Hepatocyte (in vitro differentiated cells): ENCODE data around the gene SOAT2.

ENCODE experiments used
- EZH2 ChIP-seq: fragments of 200-600 bp; sonication (generic); IDR thresholded peaks from 2 replicates; pipeline ENCODE4 v1.6.1; 2016; ENCODE audit warnings: antibody characterized with exemption, mild to moderate bottlenecking, borderline replicate concordance
- TF ChIP-seq, protein P1 (sequence below): fragments of 200-600 bp; sonication (generic); IDR thresholded peaks from 2 replicates; pipeline ENCODE4 v1.5.1; 2016; ENCODE audit warnings: antibody characterized with exemption, mild to moderate bottlenecking; ENCODE audit not compliant: poor library complexity

DNA sequence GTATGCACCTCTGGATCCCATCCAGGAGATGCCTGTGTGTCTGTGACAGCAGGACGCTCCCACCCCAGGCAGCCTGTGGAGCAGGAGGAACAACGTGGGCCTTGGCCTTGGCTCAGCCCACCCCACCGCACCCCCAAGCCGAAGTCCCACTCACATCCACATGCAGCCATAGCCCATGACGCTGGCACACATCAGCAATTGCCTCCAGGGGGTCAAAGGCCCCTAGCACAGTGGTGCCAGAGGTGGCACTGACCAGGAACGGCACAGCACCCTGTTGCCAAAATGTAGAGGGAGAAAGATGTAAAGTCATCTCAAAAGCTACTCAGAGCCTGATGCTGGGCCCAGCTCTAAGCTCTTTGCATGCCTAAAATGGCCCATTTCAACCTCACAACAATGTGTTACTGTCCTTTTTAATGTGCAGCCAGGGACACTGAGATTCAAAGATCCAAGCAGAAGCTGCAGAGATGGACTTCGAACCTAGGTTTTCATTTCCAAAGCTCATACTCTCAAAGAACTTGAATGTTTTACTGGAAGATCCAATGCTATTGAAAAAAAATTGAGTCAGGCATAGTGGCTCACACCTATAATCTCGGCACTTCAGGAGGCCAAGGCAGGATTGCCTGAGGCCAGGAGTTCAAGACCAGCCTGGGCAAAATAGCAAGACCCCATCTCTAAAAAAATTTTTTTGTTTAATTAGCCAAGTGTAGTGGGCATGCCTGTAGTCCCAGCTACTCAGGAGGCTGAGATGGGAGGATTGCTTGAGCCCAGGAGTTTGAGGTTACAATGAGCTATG is 58.0 kb downstream of the SOAT2 start:
- TF ChIP-seq, protein P1, sequence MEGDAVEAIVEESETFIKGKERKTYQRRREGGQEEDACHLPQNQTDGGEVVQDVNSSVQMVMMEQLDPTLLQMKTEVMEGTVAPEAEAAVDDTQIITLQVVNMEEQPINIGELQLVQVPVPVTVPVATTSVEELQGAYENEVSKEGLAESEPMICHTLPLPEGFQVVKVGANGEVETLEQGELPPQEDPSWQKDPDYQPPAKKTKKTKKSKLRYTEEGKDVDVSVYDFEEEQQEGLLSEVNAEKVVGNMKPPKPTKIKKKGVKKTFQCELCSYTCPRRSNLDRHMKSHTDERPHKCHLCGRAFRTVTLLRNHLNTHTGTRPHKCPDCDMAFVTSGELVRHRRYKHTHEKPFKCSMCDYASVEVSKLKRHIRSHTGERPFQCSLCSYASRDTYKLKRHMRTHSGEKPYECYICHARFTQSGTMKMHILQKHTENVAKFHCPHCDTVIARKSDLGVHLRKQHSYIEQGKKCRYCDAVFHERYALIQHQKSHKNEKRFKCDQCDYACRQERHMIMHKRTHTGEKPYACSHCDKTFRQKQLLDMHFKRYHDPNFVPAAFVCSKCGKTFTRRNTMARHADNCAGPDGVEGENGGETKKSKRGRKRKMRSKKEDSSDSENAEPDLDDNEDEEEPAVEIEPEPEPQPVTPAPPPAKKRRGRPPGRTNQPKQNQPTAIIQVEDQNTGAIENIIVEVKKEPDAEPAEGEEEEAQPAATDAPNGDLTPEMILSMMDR: no peak
- TF ChIP-seq EZH2: no peak
